HEK293 (cell line): ENCODE data around the gene SRMS.

ENCODE experiments used
- CTCF ChIP-seq: fragments of 450-650 bp; formaldehyde crosslinking; IDR thresholded peaks from 2 replicates; pipeline ENCODE4 v1.5.1; 2016; ENCODE audit warnings: missing biosample characterization, missing genetic modification characterization
- SETDB1 ChIP-seq: IDR thresholded peaks from one replicate; pipeline ENCODE4 v1.6.1; 2017; ENCODE audit warnings: mild to moderate bottlenecking, low read length, moderate library complexity, mixed read lengths; ENCODE audit not compliant: insufficient read length
- ZNF184 ChIP-seq: fragments of 450-650 bp; IDR thresholded peaks from 2 replicates; pipeline ENCODE4 v1.5.1; 2018; ENCODE audit warnings: missing biosample characterization, mild to moderate bottlenecking, missing genetic modification characterization
- ZNF24 ChIP-seq: fragments of 450-650 bp; formaldehyde crosslinking; IDR thresholded peaks from 2 replicates; pipeline ENCODE4 v1.5.1; 2016; ENCODE audit warnings: missing biosample characterization, missing genetic modification characterization
- ZNF341 ChIP-seq: fragments of 450-650 bp; formaldehyde crosslinking; IDR thresholded peaks from 2 replicates; pipeline ENCODE4; 2016; ENCODE audit warnings: low read depth, missing biosample characterization, missing genetic modification characterization
- ZNF658 ChIP-seq: fragments of 450-650 bp; formaldehyde crosslinking; IDR thresholded peaks from 2 replicates; pipeline ENCODE4; 2016; ENCODE audit warnings: missing biosample characterization, missing genetic modification characterization
- TF ChIP-seq, protein P1 (sequence below): sonication (generic); formaldehyde crosslinking; IDR thresholded peaks from 2 replicates; pipeline ENCODE4 v1.8.1; 2022; ENCODE audit warnings: mild to moderate bottlenecking, moderate library complexity, missing genetic modification reagents

DNA sequence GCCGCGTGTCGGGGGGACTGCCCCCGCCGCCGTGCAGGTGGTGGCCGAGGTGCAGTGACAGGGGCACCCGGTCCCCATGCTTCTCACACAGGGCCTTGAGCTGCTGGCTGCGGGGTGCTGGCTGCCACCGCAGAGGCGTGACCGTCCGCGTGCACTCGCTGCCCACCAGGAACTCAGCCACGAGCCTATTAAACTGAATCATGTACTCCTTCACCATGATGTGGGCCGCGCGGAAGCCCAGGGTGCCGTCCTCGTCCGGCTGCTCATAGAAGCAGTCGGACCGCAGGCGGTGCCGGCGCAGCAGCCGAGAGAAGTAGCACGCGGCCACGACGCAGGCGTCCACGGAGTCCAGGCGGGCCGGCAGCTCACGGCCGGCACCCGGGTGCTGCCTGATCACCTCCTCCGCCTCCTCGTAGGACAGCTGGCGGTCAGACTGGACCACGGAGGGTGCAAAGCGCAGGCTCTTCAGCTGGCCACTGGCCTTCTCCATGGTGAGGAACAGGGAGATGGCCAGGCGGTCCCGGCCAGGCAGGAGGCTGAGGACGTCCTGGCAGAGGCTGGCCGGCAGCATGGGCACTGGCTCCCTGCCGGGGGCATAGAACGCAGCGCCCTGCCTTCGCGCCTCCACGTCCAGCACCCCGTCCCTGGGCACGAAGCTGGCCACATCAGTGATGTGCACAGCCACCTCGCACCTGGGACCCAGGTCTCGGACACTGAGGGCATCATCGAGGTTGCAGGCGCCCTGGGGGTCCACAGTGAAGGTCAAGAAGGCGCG is 16.7 kb upstream of the SRMS start:
- TF ChIP-seq ZNF341 (tag by site-specific recombination) (no peak), ZNF24 (no peak), SETDB1 (no peak), ZNF184 (tag by site-specific recombination) (no peak), CTCF (tag by site-specific recombination) (no peak), ZNF658 (tag by site-specific recombination) (no peak)
- TF ChIP-seq, protein P1, sequence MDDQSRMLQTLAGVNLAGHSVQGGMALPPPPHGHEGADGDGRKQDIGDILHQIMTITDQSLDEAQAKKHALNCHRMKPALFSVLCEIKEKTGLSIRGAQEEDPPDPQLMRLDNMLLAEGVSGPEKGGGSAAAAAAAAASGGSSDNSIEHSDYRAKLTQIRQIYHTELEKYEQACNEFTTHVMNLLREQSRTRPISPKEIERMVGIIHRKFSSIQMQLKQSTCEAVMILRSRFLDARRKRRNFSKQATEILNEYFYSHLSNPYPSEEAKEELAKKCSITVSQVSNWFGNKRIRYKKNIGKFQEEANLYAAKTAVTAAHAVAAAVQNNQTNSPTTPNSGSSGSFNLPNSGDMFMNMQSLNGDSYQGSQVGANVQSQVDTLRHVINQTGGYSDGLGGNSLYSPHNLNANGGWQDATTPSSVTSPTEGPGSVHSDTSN = no peak
